GM12801 (cell line): ENCODE measurements around the gene MT1H.

ENCODE experiments used
- CTCF ChIP-seq: IDR thresholded peaks from one replicate; pipeline ENCODE4 v1.5.1; 2011; ENCODE audit warnings: control low read depth; ENCODE audit not compliant: insufficient read length; ENCODE audit errors: extremely low read depth

MT1H gene

GRCh38 chr16:56664506-56664905 is 5.1 kb upstream of the MT1H start:
- no peak for TF ChIP-seq CTCF

GRCh38 chr16:56667581-56668571 is 1.7 kb upstream of the MT1H start, which contains the start of gene MT1G:
TSS of gene MT1G (minus strand) at chr16:56668065. CDS start at chr16:56667993, 72 bp downstream.
- no peak for TF ChIP-seq CTCF

- no peak for TF ChIP-seq CTCF
Measured at GRCh38 chr16:56669840-56670619, 416 bp downstream of the MT1H start.

GRCh38 chr16:56670620-56670934 is 963 bp downstream of the MT1H start:
- TF ChIP-seq CTCF = no peak

GRCh38 chr16:56672761-56673536 is 3.3 kb downstream of the MT1H start:
- TF ChIP-seq CTCF = no peak

GRCh38 chr16:56673921-56674320 is 4.3 kb downstream of the MT1H start:
- TF ChIP-seq CTCF = no peak
